HepG2 (cell line): Measurements from ENCODE around the gene FAM193A. TPM values are rescaled to one million over a fixed set of nuclear protein-coding genes. Genes with fewer than 3 reads are reported as not detected.

Source experiments
- ARHGAP35 ChIP-seq: sonication (generic); formaldehyde crosslinking; IDR thresholded peaks from 2 replicates; pipeline ENCODE4 v1.9.0; 2022; ENCODE audit warnings: mild to moderate bottlenecking, inconsistent platforms, moderate library complexity, missing genetic modification reagents, borderline replicate concordance
- ARNTL ChIP-seq: sonication (generic); formaldehyde crosslinking; IDR thresholded peaks from 2 replicates; pipeline ENCODE4 v1.4.0; 2020; ENCODE audit warnings: mild to moderate bottlenecking, missing genetic modification reagents
- EZH2 ChIP-seq: conservative IDR thresholded peaks from 2 replicates; pipeline ENCODE4 v1.6.1; 2012; ENCODE audit warnings: mild to moderate bottlenecking, low read depth, low read length, moderate library complexity
- GATAD2A ChIP-seq: IDR thresholded peaks from 2 replicates; pipeline ENCODE4 v1.6.1; 2016
- GTF3A ChIP-seq: sonication (generic); formaldehyde crosslinking; conservative IDR thresholded peaks from 2 replicates; pipeline ENCODE4 v1.4.0; 2020; ENCODE audit warnings: mild to moderate bottlenecking, missing genetic modification reagents
- HDAC2 ChIP-seq: sonication (generic); formaldehyde crosslinking; IDR thresholded peaks from 2 replicates; pipeline ENCODE4 v1.4.0; 2020; ENCODE audit warnings: missing genetic modification reagents
- HOXA7 ChIP-seq: sonication (generic); formaldehyde crosslinking; IDR thresholded peaks from 2 replicates; pipeline ENCODE4 v1.8.1; 2022; ENCODE audit warnings: mild to moderate bottlenecking, missing genetic modification reagents, moderate library complexity
- KAT2B ChIP-seq: fragments of 150-350 bp; IDR thresholded peaks from 2 replicates; pipeline ENCODE4 v1.6.1; 2014; ENCODE audit warnings: low read depth, low read length, borderline replicate concordance
- KLF16 ChIP-seq, 2 experiments: sonication (generic) in 1 of 2; formaldehyde crosslinking in 1 of 2; IDR thresholded peaks; 2 replicates each; pipeline versions ENCODE4 v1.6.1 to v1.8.0; 2016 to 2023; ENCODE audit warnings: missing genetic modification reagents in 2 of 2, missing compliant biosample characterization in 1 of 2
- MIXL1 ChIP-seq: IDR thresholded peaks from 2 replicates; pipeline ENCODE4 v1.6.1; 2016
- NCOA2 ChIP-seq: sonication (generic); formaldehyde crosslinking; IDR thresholded peaks from 2 replicates; pipeline ENCODE4 v1.8.0; 2022; ENCODE audit warnings: inconsistent platforms
- PPARG ChIP-seq: conservative IDR thresholded peaks from 2 replicates; pipeline ENCODE4 v1.6.1; 2016; ENCODE audit warnings: missing biosample characterization, missing genetic modification reagents
- REST ChIP-seq, 2 experiments: IDR thresholded peaks; 2 replicates each; pipeline ENCODE4 v1.6.1; 2011 to 2012; ENCODE audit warnings: low read length in 2 of 2, borderline replicate concordance in 1 of 2, low read depth in 1 of 2, mild to moderate bottlenecking in 1 of 2, moderate library complexity in 1 of 2
- SKI ChIP-seq: fragments of 450-650 bp; IDR thresholded peaks from one replicate; pipeline ENCODE4 v1.6.1; 2018; ENCODE audit warnings: mild to moderate bottlenecking; ENCODE audit not compliant: partially characterized antibody
- SMAD3 ChIP-seq: sonication (generic); formaldehyde crosslinking; IDR thresholded peaks from 2 replicates; pipeline ENCODE4 v1.4.0; 2020; ENCODE audit warnings: missing genetic modification reagents
- SRF ChIP-seq: IDR thresholded peaks from 2 replicates; pipeline ENCODE4 v1.6.1; 2011; ENCODE audit warnings: mild to moderate bottlenecking, low read depth, low read length, moderate library complexity
- TEAD3 ChIP-seq: optimal IDR thresholded peaks from 2 replicates; pipeline ENCODE3; 2016; ENCODE audit warnings: borderline replicate concordance
- ZFP41 ChIP-seq: sonication (generic); formaldehyde crosslinking; IDR thresholded peaks from 2 replicates; pipeline ENCODE4 v1.4.0; 2020; ENCODE audit warnings: mild to moderate bottlenecking, missing genetic modification reagents, borderline replicate concordance
- ZNF570 ChIP-seq: sonication (generic); formaldehyde crosslinking; IDR thresholded peaks from 2 replicates; pipeline ENCODE4 v1.4.0; 2020; ENCODE audit warnings: mild to moderate bottlenecking, missing genetic modification reagents, borderline replicate concordance
- ZNF746 ChIP-seq: sonication (generic); formaldehyde crosslinking; IDR thresholded peaks from 2 replicates; pipeline ENCODE4 v1.8.0; 2022; ENCODE audit warnings: mild to moderate bottlenecking, missing genetic modification reagents
- ZNF850 ChIP-seq: sonication (generic); formaldehyde crosslinking; conservative IDR thresholded peaks from 2 replicates; pipeline ENCODE4 v1.9.0; 2021; ENCODE audit warnings: mild to moderate bottlenecking, missing genetic modification reagents
- polyA plus RNA-seq, 8 experiments: library from polyadenylated mRNA; depleted of rRNA in 3 of 8; stranded (reverse) in 7 of 8; unstranded in 1 of 8; fragments of >200 nt; fragmentation: Illumina TruSeq in 4 of 8; extraction: Trizol in 4 of 8; gene quantifications; 2 replicates each; pipeline versions ENCODE4 v1.2.1 to v1.2.3, GENCODE V29; 2011 to 2016; ENCODE audit warnings: low read depth in 4 of 8, missing spikeins in 1 of 8, mixed read lengths in 1 of 8; ENCODE audit not compliant: insufficient read depth in 1 of 8
- total RNA-seq, 5 experiments: library from RNA; depleted of rRNA; stranded (reverse); fragments of >200 nt; fragmentation: Illumina TruSeq; extraction: Trizol; gene quantifications; 2 replicates each; pipeline ENCODE4 v1.2.3, GENCODE V29; 2016; ENCODE audit warnings: low read depth in 1 of 5
- TF ChIP-seq, protein P1 (sequence below): sonication (generic); formaldehyde crosslinking; IDR thresholded peaks from 2 replicates; pipeline ENCODE4 v1.5.1; 2020; ENCODE audit warnings: mild to moderate bottlenecking, missing genetic modification reagents
- TF ChIP-seq, protein P2 (sequence below): IDR thresholded peaks from 2 replicates; pipeline ENCODE4 v1.6.1; 2018; ENCODE audit warnings: missing genetic modification reagents, mild to moderate bottlenecking, missing compliant biosample characterization

The FAM193A gene
- total and polyA plus RNA-seq, 2 of the 13 experiments (the other 11 are each of a cell fraction or from before 2014, with no cell fraction given) = 5.7 to 8.7 TPM

GRCh38 chr4:2761035-2761923, 224.8 kb downstream of the FAM193A start (continued):
- TF ChIP-seq REST (IDR thresholded peaks at IDR 0.05; ENCODE audit: borderline replicate concordance in 1 of 2, low read depth in 1 of 2, low read length in 2 of 2) = no peak
- peak; percentile 85 for TF ChIP-seq HDAC2 (CRISPR knock-in tag)
- TF ChIP-seq PPARG (CRISPR knock-in tag) = no peak; the same call in 1 of the 2 replicates
- TF ChIP-seq ZNF570 = no peak
- TF ChIP-seq GATAD2A (CRISPR knock-in tag) = peak; percentile 56
- no peak for TF ChIP-seq ARHGAP35 (CRISPR knock-in tag)
- no peak for TF ChIP-seq EZH2
- TF ChIP-seq, protein P1, sequence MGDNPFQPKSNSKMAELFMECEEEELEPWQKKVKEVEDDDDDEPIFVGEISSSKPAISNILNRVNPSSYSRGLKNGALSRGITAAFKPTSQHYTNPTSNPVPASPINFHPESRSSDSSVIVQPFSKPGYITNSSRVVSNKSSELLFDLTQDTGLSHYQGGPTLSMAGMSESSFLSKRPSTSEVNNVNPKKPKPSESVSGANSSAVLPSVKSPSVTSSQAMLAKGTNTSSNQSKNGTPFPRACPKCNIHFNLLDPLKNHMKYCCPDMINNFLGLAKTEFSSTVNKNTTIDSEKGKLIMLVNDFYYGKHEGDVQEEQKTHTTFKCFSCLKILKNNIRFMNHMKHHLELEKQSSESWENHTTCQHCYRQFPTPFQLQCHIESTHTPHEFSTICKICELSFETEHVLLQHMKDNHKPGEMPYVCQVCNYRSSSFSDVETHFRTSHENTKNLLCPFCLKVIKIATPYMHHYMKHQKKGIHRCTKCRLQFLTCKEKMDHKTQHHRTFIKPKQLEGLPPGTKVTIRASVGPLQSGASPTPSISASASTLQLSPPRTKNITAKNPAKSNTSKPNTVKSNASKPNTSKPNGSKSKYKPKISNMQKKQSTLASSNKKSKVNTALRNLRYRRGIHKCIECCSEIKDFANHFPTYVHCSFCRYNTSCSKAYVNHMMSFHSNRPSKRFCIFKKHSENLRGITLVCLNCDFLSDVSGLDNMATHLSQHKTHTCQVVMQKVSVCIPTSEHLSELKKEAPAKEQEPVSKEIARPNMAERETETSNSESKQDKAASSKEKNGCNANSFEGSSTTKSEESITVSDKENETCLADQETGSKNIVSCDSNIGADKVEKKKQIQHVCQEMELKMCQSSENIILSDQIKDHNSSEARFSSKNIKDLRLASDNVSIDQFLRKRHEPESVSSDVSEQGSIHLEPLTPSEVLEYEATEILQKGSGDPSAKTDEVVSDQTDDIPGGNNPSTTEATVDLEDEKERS (CRISPR knock-in tag) = no peak
- no peak for TF ChIP-seq SRF
- no peak for TF ChIP-seq HOXA7 (CRISPR knock-in tag)
- TF ChIP-seq SMAD3 = no peak
- no peak for TF ChIP-seq KAT2B
- peak; percentile 67 for TF ChIP-seq TEAD3 (CRISPR knock-in tag)
- 0 out of 2 replicates have a peak, but pooled peaks have one; percentile 40 for TF ChIP-seq ARNTL (CRISPR knock-in tag)
- TF ChIP-seq ZNF746 (CRISPR knock-in tag) = no peak
- peak; percentile 39; the same call in 1 of the 2 replicates for TF ChIP-seq MIXL1 (CRISPR knock-in tag)
- TF ChIP-seq, protein P2, sequence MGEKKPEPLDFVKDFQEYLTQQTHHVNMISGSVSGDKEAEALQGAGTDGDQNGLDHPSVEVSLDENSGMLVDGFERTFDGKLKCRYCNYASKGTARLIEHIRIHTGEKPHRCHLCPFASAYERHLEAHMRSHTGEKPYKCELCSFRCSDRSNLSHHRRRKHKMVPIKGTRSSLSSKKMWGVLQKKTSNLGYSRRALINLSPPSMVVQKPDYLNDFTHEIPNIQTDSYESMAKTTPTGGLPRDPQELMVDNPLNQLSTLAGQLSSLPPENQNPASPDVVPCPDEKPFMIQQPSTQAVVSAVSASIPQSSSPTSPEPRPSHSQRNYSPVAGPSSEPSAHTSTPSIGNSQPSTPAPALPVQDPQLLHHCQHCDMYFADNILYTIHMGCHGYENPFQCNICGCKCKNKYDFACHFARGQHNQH (CRISPR knock-in tag) = peak; percentile 91
- TF ChIP-seq KLF16 (CRISPR knock-in tag; IDR thresholded peaks at IDR 0.05) = peak in 1 of 2 experiments; percentile 34; a peak in 1 of 4 replicates
- TF ChIP-seq NCOA2 (CRISPR knock-in tag) = peak; percentile 21; the same call in 1 of the 2 replicates
- no peak for TF ChIP-seq GTF3A
- TF ChIP-seq SKI = peak; percentile 9
- no peak for TF ChIP-seq ZNF850 (CRISPR knock-in tag)
- TF ChIP-seq ZFP41 (CRISPR knock-in tag) = 0 out of 2 replicates have a peak, but pooled peaks have one; percentile 50
